OCI-LY7 (cell line): Measurements from ENCODE around the gene CEP89.
"Not testable (repeated sequence)": the region's sequence is repeated elsewhere in the genome, so short reads cannot be mapped to it uniquely, and the experiment has no call there.

Experiments
- EZH2phosphoT487 ChIP-seq: fragments of 200-600 bp; sonication (generic); IDR thresholded peaks from 2 replicates; pipeline ENCODE4 v1.6.1; 2018; ENCODE audit warnings: low read depth, borderline replicate concordance, mild to moderate bottlenecking, mixed run types, antibody characterized with exemption, low read length, moderate library complexity, mixed read lengths
- TF ChIP-seq, protein P1 (sequence below): fragments of 200-600 bp; sonication (generic); conservative IDR thresholded peaks from 2 replicates; pipeline ENCODE4 v1.5.1; 2014; ENCODE audit warnings: mild to moderate bottlenecking, antibody characterized with exemption, low read length, moderate library complexity, mixed read lengths

DNA sequence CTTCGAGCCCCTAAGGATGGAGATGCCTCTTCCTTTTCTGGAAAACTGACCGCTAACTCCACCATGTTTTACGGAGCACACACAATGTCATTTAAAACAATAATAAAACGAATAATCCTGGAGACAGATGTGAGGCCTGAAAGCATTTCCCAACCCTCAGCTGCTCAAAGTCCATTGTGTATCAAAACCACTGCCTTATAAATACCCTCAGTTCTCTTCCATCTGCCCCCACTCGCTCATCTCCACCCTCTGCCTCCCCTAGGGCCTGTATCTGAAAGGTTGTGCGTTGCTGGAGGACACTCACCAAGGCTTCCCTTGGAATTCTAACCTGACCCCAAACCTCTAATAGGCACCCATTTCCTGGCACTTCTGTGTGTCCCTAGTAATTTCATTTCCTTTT is 10.7 kb upstream of the CEP89 start:
- TF ChIP-seq EZH2phosphoT487: not testable (repeated sequence)
- TF ChIP-seq, protein P1, sequence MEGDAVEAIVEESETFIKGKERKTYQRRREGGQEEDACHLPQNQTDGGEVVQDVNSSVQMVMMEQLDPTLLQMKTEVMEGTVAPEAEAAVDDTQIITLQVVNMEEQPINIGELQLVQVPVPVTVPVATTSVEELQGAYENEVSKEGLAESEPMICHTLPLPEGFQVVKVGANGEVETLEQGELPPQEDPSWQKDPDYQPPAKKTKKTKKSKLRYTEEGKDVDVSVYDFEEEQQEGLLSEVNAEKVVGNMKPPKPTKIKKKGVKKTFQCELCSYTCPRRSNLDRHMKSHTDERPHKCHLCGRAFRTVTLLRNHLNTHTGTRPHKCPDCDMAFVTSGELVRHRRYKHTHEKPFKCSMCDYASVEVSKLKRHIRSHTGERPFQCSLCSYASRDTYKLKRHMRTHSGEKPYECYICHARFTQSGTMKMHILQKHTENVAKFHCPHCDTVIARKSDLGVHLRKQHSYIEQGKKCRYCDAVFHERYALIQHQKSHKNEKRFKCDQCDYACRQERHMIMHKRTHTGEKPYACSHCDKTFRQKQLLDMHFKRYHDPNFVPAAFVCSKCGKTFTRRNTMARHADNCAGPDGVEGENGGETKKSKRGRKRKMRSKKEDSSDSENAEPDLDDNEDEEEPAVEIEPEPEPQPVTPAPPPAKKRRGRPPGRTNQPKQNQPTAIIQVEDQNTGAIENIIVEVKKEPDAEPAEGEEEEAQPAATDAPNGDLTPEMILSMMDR: not testable (repeated sequence)
